ENCODE results near the gene RHOH.

DNA sequence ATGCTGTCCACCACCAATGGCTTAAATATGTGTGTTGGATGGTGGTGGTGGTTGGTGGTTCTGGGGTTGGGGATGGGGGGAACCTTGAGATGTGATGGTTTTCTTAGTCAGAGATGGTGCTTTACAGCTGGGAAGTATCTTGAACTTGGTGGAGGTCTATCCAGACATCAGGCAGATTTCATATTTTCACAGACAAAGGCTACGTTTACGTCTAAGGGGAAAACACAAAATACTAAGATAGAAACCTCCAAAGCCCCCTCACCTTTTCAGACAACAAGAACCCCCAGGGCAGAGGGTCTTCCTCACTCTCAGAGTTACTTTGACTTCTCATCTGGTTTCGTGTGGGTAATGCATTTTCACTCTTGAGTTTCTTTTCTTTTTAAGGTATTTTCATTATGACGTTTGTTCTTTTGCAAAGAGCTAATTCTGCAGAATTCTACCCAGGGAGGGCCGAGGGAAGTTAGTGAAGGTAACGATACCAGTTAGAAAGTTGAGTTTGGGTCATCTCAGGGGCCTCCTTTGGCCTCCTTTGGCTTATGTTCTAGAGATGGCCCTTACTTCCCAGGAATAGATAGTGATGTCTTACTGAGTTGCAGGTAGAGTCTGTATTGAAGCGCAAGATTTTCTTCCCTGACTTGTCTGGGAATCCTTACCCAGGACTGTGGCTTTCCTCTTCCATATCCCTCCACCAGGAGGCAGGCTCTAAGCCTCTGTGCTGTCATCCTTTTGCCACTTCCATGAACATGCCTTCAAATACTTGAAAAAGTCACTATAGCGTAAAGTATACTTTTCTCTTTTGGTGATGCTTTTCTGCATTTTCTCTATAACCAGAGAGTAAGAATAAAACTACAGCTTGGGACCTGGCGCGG lies 31.9 kb downstream of the RHOH start:
- TF ChIP-seq, protein P1, sequence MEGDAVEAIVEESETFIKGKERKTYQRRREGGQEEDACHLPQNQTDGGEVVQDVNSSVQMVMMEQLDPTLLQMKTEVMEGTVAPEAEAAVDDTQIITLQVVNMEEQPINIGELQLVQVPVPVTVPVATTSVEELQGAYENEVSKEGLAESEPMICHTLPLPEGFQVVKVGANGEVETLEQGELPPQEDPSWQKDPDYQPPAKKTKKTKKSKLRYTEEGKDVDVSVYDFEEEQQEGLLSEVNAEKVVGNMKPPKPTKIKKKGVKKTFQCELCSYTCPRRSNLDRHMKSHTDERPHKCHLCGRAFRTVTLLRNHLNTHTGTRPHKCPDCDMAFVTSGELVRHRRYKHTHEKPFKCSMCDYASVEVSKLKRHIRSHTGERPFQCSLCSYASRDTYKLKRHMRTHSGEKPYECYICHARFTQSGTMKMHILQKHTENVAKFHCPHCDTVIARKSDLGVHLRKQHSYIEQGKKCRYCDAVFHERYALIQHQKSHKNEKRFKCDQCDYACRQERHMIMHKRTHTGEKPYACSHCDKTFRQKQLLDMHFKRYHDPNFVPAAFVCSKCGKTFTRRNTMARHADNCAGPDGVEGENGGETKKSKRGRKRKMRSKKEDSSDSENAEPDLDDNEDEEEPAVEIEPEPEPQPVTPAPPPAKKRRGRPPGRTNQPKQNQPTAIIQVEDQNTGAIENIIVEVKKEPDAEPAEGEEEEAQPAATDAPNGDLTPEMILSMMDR (IDR thresholded peaks at IDR 0.05 in 4 of 5, conservative IDR thresholded peaks at IDR 0.05 in 1 of 5): no peak
- TF ChIP-seq POLR2A (IDR thresholded peaks at IDR 0.05): no peak
